Measurements from ENCODE around the gene BCKDHA.

DNA sequence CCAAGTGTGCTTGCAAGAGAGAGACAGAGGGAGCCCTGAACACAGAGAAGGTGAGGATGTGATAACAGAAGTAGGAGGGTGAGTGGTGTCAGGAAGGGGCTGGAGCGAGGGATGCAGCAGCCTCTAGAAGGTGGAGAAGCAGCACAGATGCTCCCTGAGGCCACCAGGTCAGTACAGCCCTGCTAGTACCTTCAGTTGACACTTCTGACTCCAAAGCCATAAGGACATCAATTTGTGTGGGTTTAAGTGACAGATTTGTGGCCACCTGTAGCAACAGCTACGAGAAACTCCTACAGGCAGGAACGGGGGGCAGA lies 52.2 kb downstream of the BCKDHA start:
- no peak for TF ChIP-seq CTCF (IDR thresholded peaks at IDR 0.05)
- no peak for TF ChIP-seq POLR2AphosphoS5 (IDR thresholded peaks at IDR 0.05)
